Fibroblast of lung (primary cell): ENCODE data around the gene FAH. TPM values are rescaled to one million over a fixed set of nuclear protein-coding genes. Genes with fewer than 3 reads are reported as not detected.

Experiments used
- DNase-seq, 2 donors: peaks; one replicate each; pipeline versions ENCODE4 v3.0.0 to v3.0.0-alpha.2; 2010; ENCODE audit warnings: low read depth in 2 of 2
- H2AFZ ChIP-seq: 2 replicates; pipeline ENCODE4 v1.5.1; 2012; ENCODE audit warnings: low read length, control low read depth, inconsistent platforms
- H3K27ac ChIP-seq: 2 replicates; pipeline ENCODE4 v1.5.1; 2011; ENCODE audit warnings: low read length, control low read depth; ENCODE audit not compliant: insufficient read depth
- H3K27me3 ChIP-seq: 2 replicates; pipeline ENCODE4 v1.5.1; 2011; ENCODE audit warnings: mild to moderate bottlenecking, low read length; ENCODE audit not compliant: control insufficient read depth, insufficient read depth
- H3K36me3 ChIP-seq: 2 replicates; pipeline ENCODE4 v1.5.1; 2011; ENCODE audit warnings: low read length; ENCODE audit not compliant: control insufficient read depth, insufficient read depth
- H3K4me1 ChIP-seq: 2 replicates; pipeline ENCODE4 v1.5.1; 2011; ENCODE audit warnings: low read length; ENCODE audit not compliant: control insufficient read depth, insufficient read depth; ENCODE audit errors: extremely low read depth
- H3K4me2 ChIP-seq: 2 replicates; pipeline ENCODE4 v1.5.1; 2011; ENCODE audit warnings: low read length, control low read depth; ENCODE audit not compliant: insufficient read depth; ENCODE audit errors: extremely low read depth
- H3K4me3 ChIP-seq, 4 experiments: fragments of 200-600 bp in 1 of 4; sonication (generic) in 1 of 4; replicated peaks in 1 of 4; 2 replicates each; pipeline ENCODE4 v1.5.1; 2011 to 2016; ENCODE audit warnings: low read length in 4 of 4, low read depth in 3 of 4, mild to moderate bottlenecking in 3 of 4, control low read depth in 2 of 4, inconsistent platforms in 1 of 4, mixed read lengths in 1 of 4; ENCODE audit not compliant: insufficient read depth in 1 of 4; ENCODE audit errors: control extremely low read depth in 1 of 4
- H3K79me2 ChIP-seq: 2 replicates; pipeline ENCODE4 v1.5.1; 2012; ENCODE audit warnings: mild to moderate bottlenecking, low read length, inconsistent platforms; ENCODE audit not compliant: control insufficient read depth, insufficient read depth
- H3K9ac ChIP-seq: 2 replicates; pipeline ENCODE4 v1.5.1; 2011; ENCODE audit warnings: mild to moderate bottlenecking, low read length, control low read depth; ENCODE audit not compliant: insufficient read depth
- H3K9me3 ChIP-seq: 2 replicates; pipeline ENCODE4 v1.5.1; 2012; ENCODE audit warnings: low read depth, low read length; ENCODE audit not compliant: control insufficient read depth, insufficient read depth
- H4K20me1 ChIP-seq: 2 replicates; pipeline ENCODE4 v1.5.1; 2011; ENCODE audit warnings: low read length; ENCODE audit not compliant: control insufficient read depth, insufficient read depth; ENCODE audit errors: extremely low read depth
- EZH2 ChIP-seq: IDR thresholded peaks from 2 replicates; pipeline ENCODE4 v1.5.1; 2012; ENCODE audit warnings: low read length, control low read depth, mild to moderate bottlenecking; ENCODE audit errors: missing control alignments
- polyA plus RNA-seq, 2 donors: library from polyadenylated mRNA; depleted of rRNA in 1 of 2; stranded (reverse) in 1 of 2; unstranded in 1 of 2; fragments of >200 nt; gene quantifications; 2 replicates each; pipeline ENCODE4 v1.2.1, GENCODE V29; 2011 to 2012; ENCODE audit warnings: missing spikeins in 1 of 2
- total RNA-seq: library from RNA; depleted of rRNA; stranded (reverse); fragments of >200 nt; gene quantifications from 2 replicates; pipeline ENCODE4 v1.2.1, GENCODE V29; 2014
- TF ChIP-seq, protein P1 (sequence below), 2 donors: IDR thresholded peaks in 1 of 2; conservative IDR thresholded peaks in 1 of 2; 1 replicate in 1 of 2; 2 replicates in 1 of 2; pipeline ENCODE4 v1.5.1; 2011 to 2012; ENCODE audit warnings: low read length in 2 of 2, control low read depth in 1 of 2, inconsistent platforms in 1 of 2, low read depth in 1 of 2, mild to moderate bottlenecking in 1 of 2

Gene FAH
- total and polyA plus RNA-seq, 2 donors (not counting 1 experiment from before 2014, with no cell fraction given), result 24.4 to 58.6 TPM

DNA sequence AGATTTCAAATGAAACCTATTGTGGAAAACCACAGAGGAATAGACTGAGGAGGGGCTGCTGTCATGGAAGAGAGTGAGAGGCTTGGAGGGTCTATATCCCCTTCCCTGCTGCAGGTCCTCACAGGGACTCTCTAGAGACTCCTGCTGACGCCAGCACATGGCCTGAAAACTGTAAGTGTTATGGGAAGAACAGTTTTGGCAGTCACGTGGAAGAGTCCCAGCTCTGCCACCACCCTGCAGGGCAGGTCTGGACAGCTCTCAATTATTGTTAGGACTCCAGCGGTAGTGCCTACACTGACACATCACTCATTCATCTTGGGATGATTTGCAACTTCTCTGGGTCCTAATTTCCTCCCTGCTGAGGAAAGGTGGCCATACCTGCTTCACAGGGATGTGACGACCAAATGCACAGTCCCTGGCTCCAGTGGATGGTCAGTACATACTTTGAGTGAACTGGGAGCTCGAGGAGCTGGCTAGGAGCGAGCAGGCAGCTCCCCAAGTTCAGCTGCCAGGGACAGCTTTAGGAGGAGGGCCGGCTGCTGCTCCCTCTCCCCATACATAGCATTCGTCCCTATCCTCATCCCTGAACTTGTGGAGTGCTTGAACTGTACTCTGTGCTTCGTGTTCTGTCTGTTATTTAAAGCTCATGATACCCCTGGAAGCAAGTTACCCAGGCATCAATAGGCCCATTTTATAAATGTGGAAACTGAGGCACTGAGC lies 50.0 kb downstream of the FAH start:
- Histone ChIP-seq H3K4me3 (no peak overlapping the region), H3K4me1 (no peaks in the 10 kb centered on the region), H3K27ac (no peak overlapping the region), H3K9me3 (no peaks in the 10 kb centered on the region), H3K79me2 (no peaks in the 10 kb centered on the region), H3K4me2 (no peak overlapping the region), H3K36me3 (no peaks in the 10 kb centered on the region), H3K27me3 (peaks cover 4% of the 10 kb centered on the region), H4K20me1 (no peaks in the 10 kb centered on the region), H2AFZ (no peak overlapping the region), H3K9ac (no peak overlapping the region)
- no peak for DNase-seq
- TF ChIP-seq, protein P1, sequence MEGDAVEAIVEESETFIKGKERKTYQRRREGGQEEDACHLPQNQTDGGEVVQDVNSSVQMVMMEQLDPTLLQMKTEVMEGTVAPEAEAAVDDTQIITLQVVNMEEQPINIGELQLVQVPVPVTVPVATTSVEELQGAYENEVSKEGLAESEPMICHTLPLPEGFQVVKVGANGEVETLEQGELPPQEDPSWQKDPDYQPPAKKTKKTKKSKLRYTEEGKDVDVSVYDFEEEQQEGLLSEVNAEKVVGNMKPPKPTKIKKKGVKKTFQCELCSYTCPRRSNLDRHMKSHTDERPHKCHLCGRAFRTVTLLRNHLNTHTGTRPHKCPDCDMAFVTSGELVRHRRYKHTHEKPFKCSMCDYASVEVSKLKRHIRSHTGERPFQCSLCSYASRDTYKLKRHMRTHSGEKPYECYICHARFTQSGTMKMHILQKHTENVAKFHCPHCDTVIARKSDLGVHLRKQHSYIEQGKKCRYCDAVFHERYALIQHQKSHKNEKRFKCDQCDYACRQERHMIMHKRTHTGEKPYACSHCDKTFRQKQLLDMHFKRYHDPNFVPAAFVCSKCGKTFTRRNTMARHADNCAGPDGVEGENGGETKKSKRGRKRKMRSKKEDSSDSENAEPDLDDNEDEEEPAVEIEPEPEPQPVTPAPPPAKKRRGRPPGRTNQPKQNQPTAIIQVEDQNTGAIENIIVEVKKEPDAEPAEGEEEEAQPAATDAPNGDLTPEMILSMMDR (conservative IDR thresholded peaks at IDR 0.05 in 1 of 2, IDR thresholded peaks at IDR 0.05 in 1 of 2; ENCODE audit: low read depth in 1 of 2, low read length in 2 of 2), result no peak
- TF ChIP-seq EZH2, result no peak

DNA sequence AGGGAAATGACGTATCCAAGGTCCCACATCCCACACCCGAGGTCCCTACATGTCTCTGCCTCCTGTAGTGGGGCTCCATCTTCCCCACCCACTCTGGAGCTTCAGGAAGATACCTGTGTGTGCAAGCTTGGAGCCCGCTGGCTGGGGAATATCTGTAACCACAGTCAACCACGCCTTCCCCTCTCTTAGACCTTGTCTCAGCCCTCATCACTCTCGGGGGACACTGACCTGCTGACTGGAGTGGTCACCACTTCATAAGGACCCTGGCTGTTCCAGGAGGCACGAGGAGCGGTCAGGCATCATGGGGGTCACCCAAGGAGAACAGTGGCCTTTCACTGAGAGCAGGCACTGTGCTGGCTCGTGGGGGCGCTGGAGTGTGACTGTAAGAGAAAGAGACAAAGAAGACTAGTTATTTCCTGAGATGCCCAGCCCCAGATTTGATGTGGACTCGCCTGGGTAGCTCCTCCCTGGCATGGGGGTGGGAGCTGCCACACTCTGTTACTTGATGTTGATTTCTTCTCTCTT lies 50.6 kb downstream of the FAH start:
- no peak for DNase-seq
- no peak overlapping the region for H2AFZ ChIP-seq
- H3K4me2 ChIP-seq, result no peak overlapping the region
- TF ChIP-seq, protein P1 (conservative IDR thresholded peaks at IDR 0.05 in 1 of 2, IDR thresholded peaks at IDR 0.05 in 1 of 2; ENCODE audit: low read depth in 1 of 2, low read length in 2 of 2), result no peak
- no peak for TF ChIP-seq EZH2
- H3K9ac ChIP-seq, result no peak overlapping the region
- H3K27me3 ChIP-seq, result peaks cover 6% of the 10 kb centered on the region
- H3K9me3 ChIP-seq, result no peaks in the 10 kb centered on the region
- no peak overlapping the region for H3K4me3 ChIP-seq
- no peaks in the 10 kb centered on the region for H3K36me3 ChIP-seq
- H4K20me1 ChIP-seq, result no peaks in the 10 kb centered on the region
- H3K79me2 ChIP-seq, result no peaks in the 10 kb centered on the region
- no peak overlapping the region for H3K27ac ChIP-seq
- no peaks in the 10 kb centered on the region for H3K4me1 ChIP-seq

DNA sequence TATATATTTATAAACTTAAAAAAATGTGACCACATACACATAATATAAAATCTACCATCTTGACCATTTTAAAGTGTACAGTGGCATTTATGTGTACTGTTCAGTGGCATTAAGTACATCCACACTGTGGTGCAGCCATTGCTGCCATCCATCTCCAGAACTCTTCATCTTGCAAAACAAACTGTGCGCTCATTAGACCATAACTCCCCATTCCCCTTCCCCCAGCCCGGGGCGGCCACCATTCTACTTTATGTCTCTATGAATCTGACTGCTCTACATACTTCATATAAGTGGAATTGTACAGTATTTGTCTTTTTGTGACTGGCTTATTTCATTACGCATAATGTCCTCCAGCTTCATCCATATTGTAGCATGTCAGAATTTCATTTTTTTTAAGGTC lies 51.4 kb downstream of the FAH start:
- H2AFZ ChIP-seq, result no peak overlapping the region
- H3K27me3 ChIP-seq, result peaks cover 6% of the 10 kb centered on the region
- H3K4me3 ChIP-seq, result no peak overlapping the region
- no peak overlapping the region for H3K27ac ChIP-seq
- H3K4me2 ChIP-seq, result no peak overlapping the region
- no peaks in the 10 kb centered on the region for H3K4me1 ChIP-seq
- no peak for TF ChIP-seq EZH2
- TF ChIP-seq, protein P1 (conservative IDR thresholded peaks at IDR 0.05 in 1 of 2, IDR thresholded peaks at IDR 0.05 in 1 of 2; ENCODE audit: low read depth in 1 of 2, low read length in 2 of 2), result no peak
- no peak overlapping the region for H3K9ac ChIP-seq
- H3K79me2 ChIP-seq, result no peaks in the 10 kb centered on the region
- no peaks in the 10 kb centered on the region for H3K9me3 ChIP-seq
- no peaks in the 10 kb centered on the region for H3K36me3 ChIP-seq
- DNase-seq, result no peak
- no peaks in the 10 kb centered on the region for H4K20me1 ChIP-seq
